HepG2 (cell line): ENCODE measurements around the gene EFNA4. TPM values are rescaled to one million over a fixed set of nuclear protein-coding genes. Genes with fewer than 3 reads are reported as not detected.

Experiments used
- ATAC-seq: fragments of 200-7000 bp; cut with Tn5 transposase; 3 replicates; pipeline ENCODE4 v1.9.1; 2020; ENCODE audit warnings: mild to moderate bottlenecking, moderate library complexity
- BruUV-seq: library from RNA; stranded (reverse); fragments of 400-500 nt; replicated peaks from 2 replicates; lab custom pipeline; 2021; lab: Mats Ljungman, UMichigan
- CTCF ChIA-PET: fragments of 300-600 bp; formaldehyde crosslinking; extraction: SDS; loops from one replicate; lab custom pipeline; 2021; ENCODE audit warnings: low total read pairs, inconsistent platforms, low intra/inter-chr PET ratio; lab: Yijun Ruan, JAX
- POLR2A ChIA-PET: fragments of 350-600 bp; sonication (Branson Sonifier 250); formaldehyde crosslinking; loops from one replicate; lab custom pipeline; 2020; ENCODE audit warnings: antibody characterized with exemption, inconsistent platforms; lab: Yijun Ruan, JAX
- DNase-seq: peaks from one replicate; pipeline ENCODE4 v3.0.0-alpha.2; 2015; ENCODE audit warnings: low spot score
- FAIRE-seq: peaks from 3 replicates; lab custom pipeline; 2011; peaks lifted over from hg19 to GRCh38; lab: Jason Lieb, UNC
- H2AFZ ChIP-seq: one replicate; pipeline ENCODE4 v1.6.1; 2011; ENCODE audit warnings: low read length, inconsistent platforms
- H3K27ac ChIP-seq: fragments of 300-600 bp; 3 replicates; pipeline ENCODE4 v1.8.0; 2011; ENCODE audit warnings: mixed run types, mild to moderate bottlenecking, mixed read lengths, low read length, inconsistent platforms; ENCODE audit not compliant: insufficient read depth; ENCODE audit errors: extremely low read length
- H3K27me3 ChIP-seq, 2 experiments: fragments of 200-600 bp in 1 of 2; 2 replicates in 1 of 2; 3 replicates in 1 of 2; pipeline versions ENCODE4 v1.6.0 to v1.8.0; 2011; ENCODE audit warnings: low read length in 2 of 2, mild to moderate bottlenecking in 2 of 2, moderate library complexity in 2 of 2, inconsistent platforms in 1 of 2; ENCODE audit not compliant: insufficient read depth in 2 of 2, control insufficient read depth in 1 of 2
- H3K36me3 ChIP-seq, 2 experiments: fragments of 200-600 bp in 1 of 2; replicated peaks in 1 of 2; 2 replicates in 1 of 2; 3 replicates in 1 of 2; pipeline versions ENCODE4 v1.5.1 to v1.8.0; 2011; ENCODE audit warnings: low read length in 2 of 2, inconsistent platforms in 1 of 2; ENCODE audit not compliant: insufficient read depth in 2 of 2, control insufficient read depth in 1 of 2
- H3K4me1 ChIP-seq: 2 replicates; pipeline ENCODE4 v1.5.1; 2012; ENCODE audit warnings: low read length, inconsistent platforms; ENCODE audit not compliant: insufficient read depth
- H3K4me2 ChIP-seq: 2 replicates; pipeline ENCODE4 v1.6.0; 2011; ENCODE audit warnings: low read depth, low read length, inconsistent platforms
- H3K4me3 ChIP-seq, 3 experiments: fragments of 200-600 bp in 1 of 3; sonication (generic), shearing (Covaris generic) in 1 of 3; replicated peaks in 1 of 3; 2 replicates each; pipeline ENCODE4 v1.5.1; 2011 to 2016; ENCODE audit warnings: low read length in 3 of 3, inconsistent platforms in 2 of 3, low read depth in 2 of 3, mild to moderate bottlenecking in 2 of 3, control low read depth in 1 of 3, mixed read lengths in 1 of 3; ENCODE audit not compliant: insufficient read depth in 1 of 3
- H3K79me2 ChIP-seq: one replicate; pipeline ENCODE4 v1.6.1; 2011; ENCODE audit warnings: low read length, inconsistent platforms; ENCODE audit not compliant: insufficient read depth
- H3K9ac ChIP-seq: 2 replicates; pipeline ENCODE4 v1.6.0; 2011; ENCODE audit warnings: mild to moderate bottlenecking, low read depth, low read length, inconsistent platforms; ENCODE audit not compliant: insufficient read depth
- H3K9me3 ChIP-seq: 2 replicates; pipeline ENCODE4 v1.5.1; 2012; ENCODE audit warnings: mild to moderate bottlenecking, low read length
- H4K20me1 ChIP-seq: 2 replicates; pipeline ENCODE4 v1.6.0; 2011; ENCODE audit warnings: inconsistent platforms, mild to moderate bottlenecking, low read length, moderate library complexity; ENCODE audit not compliant: insufficient read depth
- ARNT2 ChIP-seq: sonication (generic); formaldehyde crosslinking; IDR thresholded peaks from 2 replicates; pipeline ENCODE4 v1.8.0; 2022; ENCODE audit warnings: mild to moderate bottlenecking, low read depth, missing genetic modification reagents, moderate library complexity
- ELF3 ChIP-seq: IDR thresholded peaks from 2 replicates; pipeline ENCODE4 v1.6.1; 2016; ENCODE audit warnings: missing genetic modification reagents, missing compliant biosample characterization
- HNRNPH1 ChIP-seq: fragments of 200-400 bp; formaldehyde crosslinking; optimal IDR thresholded peaks from 2 replicates; pipeline ENCODE3; 2017; ENCODE audit warnings: mild to moderate bottlenecking, low read depth, low read length
- IRF1 ChIP-seq: sonication (generic); formaldehyde crosslinking; IDR thresholded peaks from 2 replicates; pipeline ENCODE4 v1.4.0; 2020; ENCODE audit warnings: low read depth, mild to moderate bottlenecking, missing genetic modification reagents
- JARID2 ChIP-seq: sonication (generic); formaldehyde crosslinking; IDR thresholded peaks from 2 replicates; pipeline ENCODE4 v1.8.1; 2023; ENCODE audit warnings: missing genetic modification reagents, inconsistent platforms; ENCODE audit not compliant: insufficient replicate concordance
- MED13 ChIP-seq: sonication (generic); formaldehyde crosslinking; IDR thresholded peaks from 2 replicates; pipeline ENCODE4 v1.5.0; 2020; ENCODE audit warnings: missing genetic modification reagents
- MTF1 ChIP-seq: sonication (generic); formaldehyde crosslinking; IDR thresholded peaks from 2 replicates; pipeline ENCODE4 v1.5.0; 2020; ENCODE audit warnings: missing genetic modification reagents
- PCBP2 ChIP-seq: fragments of 200-400 bp; formaldehyde crosslinking; optimal IDR thresholded peaks from 2 replicates; pipeline ENCODE3; 2018; ENCODE audit warnings: low read length, low read depth; ENCODE audit not compliant: poor library complexity, severe bottlenecking
- PHF20 ChIP-seq: sonication (generic); formaldehyde crosslinking; IDR thresholded peaks from 2 replicates; pipeline ENCODE4 v1.5.0; 2020; ENCODE audit warnings: mild to moderate bottlenecking, missing genetic modification reagents
- PHF21A ChIP-seq: sonication (generic); formaldehyde crosslinking; IDR thresholded peaks from 2 replicates; pipeline ENCODE4 v1.5.0; 2020; ENCODE audit warnings: mild to moderate bottlenecking, missing genetic modification reagents
- RFX3 ChIP-seq: IDR thresholded peaks from 2 replicates; pipeline ENCODE4 v1.6.1; 2016; ENCODE audit warnings: missing biosample characterization, missing genetic modification reagents
- SMAD3 ChIP-seq: sonication (generic); formaldehyde crosslinking; IDR thresholded peaks from 2 replicates; pipeline ENCODE4 v1.4.0; 2020; ENCODE audit warnings: missing genetic modification reagents
- SMC3 ChIP-seq: IDR thresholded peaks from 2 replicates; pipeline ENCODE4 v1.6.1; 2011; ENCODE audit warnings: low read length, improper control_type of control experiment
- STAG1 ChIP-seq: sonication (generic); formaldehyde crosslinking; IDR thresholded peaks from 2 replicates; pipeline ENCODE4 v1.4.0; 2020; ENCODE audit warnings: missing genetic modification reagents
- TERF1 ChIP-seq: sonication (generic); formaldehyde crosslinking; IDR thresholded peaks from 2 replicates; pipeline ENCODE4 v1.8.0; 2022; ENCODE audit warnings: mild to moderate bottlenecking, missing genetic modification reagents, moderate library complexity
- ZNF136 ChIP-seq: sonication (generic); formaldehyde crosslinking; IDR thresholded peaks from 2 replicates; pipeline ENCODE4 v1.8.1; 2022; ENCODE audit warnings: low read depth, mild to moderate bottlenecking, moderate library complexity, missing genetic modification reagents
- ZNF747 ChIP-seq: sonication (generic); formaldehyde crosslinking; IDR thresholded peaks from 2 replicates; pipeline ENCODE4 v1.8.1; 2023; ENCODE audit warnings: missing genetic modification reagents, mild to moderate bottlenecking, borderline replicate concordance
- ZNF776 ChIP-seq: sonication (generic); formaldehyde crosslinking; IDR thresholded peaks from 2 replicates; pipeline ENCODE4 v1.4.0; 2020; ENCODE audit warnings: mild to moderate bottlenecking, missing genetic modification reagents
- ZNF850 ChIP-seq: sonication (generic); formaldehyde crosslinking; conservative IDR thresholded peaks from 2 replicates; pipeline ENCODE4 v1.9.0; 2021; ENCODE audit warnings: mild to moderate bottlenecking, missing genetic modification reagents
- WGBS: methylation state at CpG from one replicate; pipeline ENCODE4 v1.1.6; 2017; ENCODE audit warnings: low lambda C conversion rate; 5-methylcytosine and 5-hydroxymethylcytosine counted together
- in situ Hi-C: cut with HindIII; loops from 2 replicates; pipeline ENCODE4 v1.10.0; 2017; ENCODE audit warnings: low pct_unique_long_range_greater_than_20kb; ENCODE audit not compliant: extremely low pct_ligation_motif_present
- intact Hi-C: fragments of 100-400 bp; cut with micrococcal nuclease; formaldehyde crosslinking; loops from one replicate; pipeline ENCODE4 v1.10.0; 2022; ENCODE audit not compliant: unreplicated experiment
- polyA plus RNA-seq, 8 experiments: library from polyadenylated mRNA; depleted of rRNA in 3 of 8; stranded (reverse) in 7 of 8; unstranded in 1 of 8; fragments of >200 nt; fragmentation: Illumina TruSeq in 4 of 8; extraction: Trizol in 4 of 8; gene quantifications; 2 replicates each; pipeline versions ENCODE4 v1.2.1 to v1.2.3, GENCODE V29; 2011 to 2016; ENCODE audit warnings: low read depth in 4 of 8, missing spikeins in 1 of 8, mixed read lengths in 1 of 8; ENCODE audit not compliant: insufficient read depth in 1 of 8
- total RNA-seq, 5 experiments: library from RNA; depleted of rRNA; stranded (reverse); fragments of >200 nt; fragmentation: Illumina TruSeq; extraction: Trizol; gene quantifications; 2 replicates each; pipeline ENCODE4 v1.2.3, GENCODE V29; 2016; ENCODE audit warnings: low read depth in 1 of 5

Gene EFNA4
- total and polyA plus RNA-seq, 2 of the 13 experiments (the other 11 are each of a cell fraction or from before 2014, with no cell fraction given) = 12.0 to 17.2 TPM

- TF ChIP-seq ARNT2 = no peak
- TF ChIP-seq ZNF747 (CRISPR knock-in tag) = 0 out of 2 replicates have a peak, but pooled peaks have one; percentile 3
- peak; percentile 31; the same call in 1 of the 2 replicates for TF ChIP-seq STAG1 (CRISPR knock-in tag)
- TF ChIP-seq MED13 = no peak
- no peak for TF ChIP-seq ZNF776 (CRISPR knock-in tag)
- no peak for TF ChIP-seq ZNF850 (CRISPR knock-in tag)
Observed at GRCh38 chr1:155083865-155084721, 20.6 kb downstream of the EFNA4 start (continued).

GRCh38 chr1:155084722-155085503, 21.4 kb downstream of the EFNA4 start:
- ChIA-PET CTCF (interaction anchor here (0.8 to 2.9 kb wide), 7 partner anchors 14 to 83 kb away, joined by 3 to 39 read pairs (median 4); partner anchors contain the start of genes ADAM15 and EFNA4), POLR2A (interaction anchor here (0.8 to 2.7 kb wide), 15 partner anchors 9 to 124 kb away, joined by 3 to 19 read pairs (median 4); partner anchors contain the start of genes EFNA4, KRTCAP2 and LENEP)
- Histone ChIP-seq H3K36me3 (no peaks in the 10 kb centered on the region), H3K79me2 (no peaks in the 10 kb centered on the region), H2AFZ (no peak overlapping the region), H3K27ac (peak overlapping the region; percentile 74), H3K4me1 (peaks cover 83% of the 10 kb centered on the region), H3K4me3 (peak overlapping the region; percentile 72 to 89 (median 75)), H3K9ac (peak overlapping the region; percentile 70), H3K4me2 (peak overlapping the region; percentile 98), H3K27me3 (peaks cover 22 to 44% of the 10 kb centered on the region in 2 experiments), H4K20me1 (peaks cover 4% of the 10 kb centered on the region; the same call in 1 of the 2 replicates), H3K9me3 (no peaks in the 10 kb centered on the region)
- ATAC-seq (peak; percentile 82), FAIRE-seq (peak; percentile 81), DNase-seq (peak; percentile 82)
- BruUV-seq = no TSS peak
- in situ Hi-C loops = no loop called here
- intact Hi-C loops = loop anchor here (1.0 to 10.0 kb wide), 3 partner anchors 23 to 180 kb away; no protein-coding TSS in a partner anchor
- 0% methylated on average over 15 of the region's 67 CpGs for WGBS
- TF ChIP-seq HNRNPH1 (no peak), PCBP2 (no peak), RFX3 (peak; percentile 57), JARID2 (peak; percentile 62), TERF1 (CRISPR knock-in tag) (no peak), ELF3 (peak; percentile 76), SMAD3 (CRISPR knock-in tag) (peak; percentile 49; the same call in 1 of the 2 replicates), IRF1 (CRISPR knock-in tag) (no peak), SMC3 (peak; percentile 70), PHF20 (CRISPR knock-in tag) (peak; percentile 55), ZNF136 (CRISPR knock-in tag) (0 out of 2 replicates have a peak, but pooled peaks have one; percentile 50), MTF1 (no peak), PHF21A (CRISPR knock-in tag) (peak; percentile 50; the same call in 1 of the 2 replicates)
